ENCODE results near the gene MACROD1.

- TF ChIP-seq CTCF (IDR thresholded peaks at IDR 0.05) = no peak
- TF ChIP-seq ZFX (IDR thresholded peaks at IDR 0.05; ENCODE audit: borderline replicate concordance) = no peak
Observed at GRCh38 chr11:64034411-64034811, 131.5 kb downstream of the MACROD1 start.
